ENCODE data around the gene TACC3. TPM values are rescaled to one million over a fixed set of nuclear protein-coding genes. Genes with fewer than 3 reads are reported as not detected.

TACC3 gene
- total RNA-seq, 1 experiment from 2014 or later, result 156 TPM

- no peaks in the 10 kb centered on the region for H3K23me2 ChIP-seq (ENCODE audit: insufficient read length, low read depth, low read length, poor library complexity, severe bottlenecking)
- no peak for TF ChIP-seq CTCF (conservative IDR thresholded peaks at IDR 0.05)
- no peak overlapping the region for H3K18ac ChIP-seq (ENCODE audit: insufficient read length, low read depth, low read length)
- no peak overlapping the region for H2BK12ac ChIP-seq (ENCODE audit: insufficient read length, low read depth, low read length)
- no peak overlapping the region for H3K56ac ChIP-seq (ENCODE audit: insufficient read length, low read depth, low read length)
- no peaks in the 10 kb centered on the region for H3K79me2 ChIP-seq (ENCODE audit: insufficient read depth, low read length)
- no peak overlapping the region for H2BK120ac ChIP-seq (ENCODE audit: low read depth, low read length, poor library complexity, severe bottlenecking)
- H4K5ac ChIP-seq (ENCODE audit: insufficient read length, low read depth, low read length), result no peak overlapping the region
- H2BK5ac ChIP-seq (ENCODE audit: insufficient read length, low read length), result no peak overlapping the region
- DNase-seq, result no peak
- peaks cover 2% of the 10 kb centered on the region for H4K20me1 ChIP-seq (ENCODE audit: control insufficient read depth, insufficient read depth, insufficient read length)
- H3K79me1 ChIP-seq (ENCODE audit: insufficient read depth, low read depth, low read length, poor library complexity, severe bottlenecking), result no peaks in the 10 kb centered on the region
- H3K27me3 ChIP-seq (ENCODE audit: insufficient read depth, low read length), result no peaks in the 10 kb centered on the region
- no peak overlapping the region for H2BK15ac ChIP-seq (ENCODE audit: low read depth, low read length)
- Mint-ChIP-seq H3K36me3 (ENCODE audit: insufficient read depth in 1 of 3, low read depth in 3 of 3) (peaks cover 27 to 67% (median 47%) of the 10 kb centered on the region in 3 experiments; a peak in 6 of 7 replicates), H3K27ac (no peak overlapping the region), H3K4me1 (peaks cover 1% of the 10 kb centered on the region in 2 experiments; a peak in 2 of 4 replicates), H3K27me3 (ENCODE audit: low read depth) (no peaks in the 10 kb centered on the region), H3K9me3 (no peaks in the 10 kb centered on the region), H3K4me3 (no peak overlapping the region)
- H3K4me1 ChIP-seq (ENCODE audit: insufficient read depth, low read length), result no peaks in the 10 kb centered on the region
- no CpG with 5 or more reads among the region's 9 CpGs for WGBS (ENCODE audit: extremely low coverage, insufficient read length, low lambda C conversion rate)
- H2AK5ac ChIP-seq (ENCODE audit: insufficient read length, low read length), result no peak overlapping the region
- no peak overlapping the region for H3K9ac ChIP-seq (ENCODE audit: extremely low read depth, insufficient read length, low read length)
- H4K8ac ChIP-seq (replicated peaks; ENCODE audit: insufficient read length, low read depth, low read length), result no peak overlapping the region
- H3K9me3 ChIP-seq (ENCODE audit: control insufficient read depth, low read depth, low read length), result no peaks in the 10 kb centered on the region
- H2BK20ac ChIP-seq (ENCODE audit: low read depth, low read length, poor library complexity, severe bottlenecking), result no peak overlapping the region
- no peak overlapping the region for H3T11ph ChIP-seq (ENCODE audit: low read length)
- H3K27ac ChIP-seq (ENCODE audit: insufficient read length, low read depth, low read length), result no peak overlapping the region
- no peak overlapping the region for H3K14ac ChIP-seq (ENCODE audit: insufficient read depth, low read length)
- no peak overlapping the region for H4K91ac ChIP-seq (ENCODE audit: insufficient read length, low read depth, low read length)
- H2AFZ ChIP-seq (ENCODE audit: low read length), result no peak overlapping the region
- H3K4ac ChIP-seq (ENCODE audit: low read depth, low read length), result no peak overlapping the region
- no peak overlapping the region for H3K4me2 ChIP-seq (ENCODE audit: insufficient read depth, insufficient read length, low read length)
- no peak overlapping the region for H3K23ac ChIP-seq (ENCODE audit: insufficient read length, low read depth, low read length)
These were observed 29.5 kb upstream of the TACC3 start for GRCh38 chr4:1691737-1692373.
